ENCODE results near the gene GPR152. TPM values are rescaled to one million over a fixed set of nuclear protein-coding genes. Genes with fewer than 3 reads are reported as not detected.

GPR152 gene
- total RNA-seq, 2 donors from 2014 or later = not detected

GRCh38 chr11:67450796-67451657 lies 1.5 kb downstream of the GPR152 start:
- ATAC-seq (no peak), DNase-seq (no peak)
- intact Hi-C loops (cut with DNase I) = no loop called here

DNA sequence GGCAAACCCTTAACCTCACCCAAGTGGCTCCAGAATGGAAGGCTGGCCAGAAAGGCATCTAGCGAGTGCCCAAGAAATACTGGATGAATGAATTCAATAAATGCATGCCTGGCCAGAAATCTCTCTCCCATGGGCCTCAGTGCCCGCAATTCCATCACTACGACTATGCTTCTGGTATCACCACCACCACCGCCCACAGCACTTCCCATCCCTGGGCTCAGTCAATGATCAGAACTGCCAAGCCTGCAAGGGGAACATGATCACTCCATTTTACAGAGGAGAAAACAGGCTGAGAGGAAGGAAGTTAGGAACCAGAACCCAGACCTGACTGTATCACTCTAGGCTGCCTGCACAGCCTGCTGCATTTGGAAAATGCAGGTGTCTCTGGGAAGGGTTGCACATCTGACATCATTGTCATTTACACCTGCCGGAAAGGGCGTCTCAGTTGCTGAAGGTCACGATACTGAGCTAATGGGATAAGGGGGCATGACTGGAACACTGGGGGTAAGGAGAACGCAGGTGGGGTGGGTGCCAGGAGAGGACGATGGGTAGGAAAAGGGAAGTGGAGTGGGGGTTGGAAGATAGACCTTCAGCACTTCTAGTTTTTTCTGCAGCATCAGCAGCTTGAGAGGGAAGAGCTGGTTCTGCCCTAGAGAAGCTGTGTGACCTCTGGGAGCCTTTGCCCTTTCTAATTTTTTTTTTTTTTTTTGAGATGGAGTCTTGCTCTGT lies 3.2 kb downstream of the GPR152 start:
- peak in 1 of 2 donors; percentile 37 for ATAC-seq
- intact Hi-C loops (cut with DNase I) = no loop called here

DNA sequence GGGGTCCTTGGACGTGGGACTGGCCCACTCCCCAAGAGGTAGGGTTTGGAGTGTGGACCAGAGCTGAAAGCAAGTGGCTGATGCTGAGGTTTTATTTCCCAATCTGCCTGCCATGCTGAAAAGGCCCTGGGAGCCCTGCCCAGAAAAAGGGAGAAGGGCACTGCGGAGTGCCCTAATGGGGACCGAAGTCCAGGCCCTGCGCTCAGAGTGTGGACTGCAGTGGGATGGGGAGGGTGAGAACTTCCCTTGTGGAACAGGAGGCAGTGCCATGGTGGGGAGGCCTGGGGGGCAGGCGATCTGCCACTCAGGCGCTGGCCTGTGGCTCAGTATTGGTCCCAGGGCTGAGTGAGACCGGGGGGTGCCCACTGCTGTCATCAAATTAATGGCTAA lies 4.3 kb downstream of the GPR152 start:
- intact Hi-C loops (cut with DNase I) = no loop called here
- DNase-seq (no peak), ATAC-seq (no peak)

More for the DNA sequence above, 3.2 kb downstream of the GPR152 start:
- DNase-seq = no peak

GRCh38 chr11:67445515-67445914 lies 7.0 kb downstream of the GPR152 start:
- DNase-seq = no peak
- ATAC-seq = no peak
- intact Hi-C loops (cut with DNase I) = no loop called here

DNA sequence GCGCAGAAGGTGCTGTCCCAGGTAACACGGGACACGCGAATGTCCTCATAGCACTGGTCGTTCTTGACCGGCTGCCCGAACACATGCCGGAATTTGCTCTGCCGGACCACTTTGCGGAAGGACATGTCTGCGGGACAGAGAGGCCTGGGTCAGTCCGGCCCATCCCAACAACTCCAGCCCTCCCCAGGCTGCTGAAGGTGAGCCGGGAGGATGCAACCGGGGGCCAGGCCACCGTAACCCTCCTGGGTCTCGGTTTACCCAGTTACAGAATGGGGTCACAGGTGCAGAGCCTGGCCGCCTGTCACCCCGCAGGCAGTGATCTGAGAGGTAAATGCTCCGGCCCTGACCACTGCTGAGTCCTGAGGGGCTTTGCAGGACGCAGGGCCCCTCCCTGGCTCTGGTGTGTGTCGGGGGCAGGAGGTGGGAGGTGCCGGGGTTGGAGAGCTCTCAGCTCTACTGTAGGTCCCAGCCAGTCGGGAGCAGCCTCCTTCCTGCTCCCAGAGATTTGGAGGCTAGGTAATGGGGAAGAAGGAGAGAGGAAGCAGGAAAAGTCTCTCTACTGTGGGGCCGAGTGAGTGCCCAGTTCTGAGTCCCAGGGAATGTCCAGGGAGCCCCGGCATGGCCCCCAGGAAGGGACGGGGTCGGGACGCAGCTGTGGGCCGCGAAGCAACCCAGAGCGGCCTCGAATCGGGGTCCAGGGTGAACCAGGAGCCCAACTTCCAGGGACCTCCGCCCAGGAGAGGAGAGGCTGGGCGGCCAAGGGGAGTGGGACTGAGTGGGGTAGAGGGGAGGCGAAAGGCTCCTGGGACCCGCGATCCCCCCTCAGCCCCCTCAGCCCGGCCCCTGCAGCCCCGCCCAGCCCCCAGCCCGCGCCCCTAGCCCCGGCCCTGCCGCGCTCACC lies 9.8 kb downstream of the GPR152 start:
- intact Hi-C loops (cut with DNase I) = no loop called here

GRCh38 chr11:67441731-67442351 lies 10.7 kb downstream of the GPR152 start:
- DNase-seq = peak; percentile 38
- intact Hi-C loops (cut with DNase I) = no loop called here
- no peak for ATAC-seq

More for the DNA sequence above, 9.8 kb downstream of the GPR152 start:
- ATAC-seq (peak in 1 of 2 donors; percentile 1), DNase-seq (peak; percentile 24)

- peak; percentile 25 for DNase-seq
- intact Hi-C loops (cut with DNase I) = no loop called here
- no peak for ATAC-seq
Measured at GRCh38 chr11:67441098-67441563, 11.4 kb downstream of the GPR152 start.

- DNase-seq (peak; percentile 17), ATAC-seq (no peak)
- intact Hi-C loops (cut with DNase I) = no loop called here
Measured at GRCh38 chr11:67440229-67441097, 12.1 kb downstream of the GPR152 start.

GRCh38 chr11:67439321-67440228 lies 13.0 kb downstream of the GPR152 start:
- DNase-seq (peak; percentile 40), ATAC-seq (peak in 1 of 2 donors; percentile 1)
- intact Hi-C loops (cut with DNase I) = no loop called here

GRCh38 chr11:67438158-67438902 lies 14.2 kb downstream of the GPR152 start:
- DNase-seq (peak; percentile 34), ATAC-seq (no peak)
- intact Hi-C loops (cut with DNase I) = no loop called here

- intact Hi-C loops (cut with DNase I) = no loop called here
- DNase-seq (no peak), ATAC-seq (no peak)
Measured at GRCh38 chr11:67437809-67438157, 14.7 kb downstream of the GPR152 start.

DNA sequence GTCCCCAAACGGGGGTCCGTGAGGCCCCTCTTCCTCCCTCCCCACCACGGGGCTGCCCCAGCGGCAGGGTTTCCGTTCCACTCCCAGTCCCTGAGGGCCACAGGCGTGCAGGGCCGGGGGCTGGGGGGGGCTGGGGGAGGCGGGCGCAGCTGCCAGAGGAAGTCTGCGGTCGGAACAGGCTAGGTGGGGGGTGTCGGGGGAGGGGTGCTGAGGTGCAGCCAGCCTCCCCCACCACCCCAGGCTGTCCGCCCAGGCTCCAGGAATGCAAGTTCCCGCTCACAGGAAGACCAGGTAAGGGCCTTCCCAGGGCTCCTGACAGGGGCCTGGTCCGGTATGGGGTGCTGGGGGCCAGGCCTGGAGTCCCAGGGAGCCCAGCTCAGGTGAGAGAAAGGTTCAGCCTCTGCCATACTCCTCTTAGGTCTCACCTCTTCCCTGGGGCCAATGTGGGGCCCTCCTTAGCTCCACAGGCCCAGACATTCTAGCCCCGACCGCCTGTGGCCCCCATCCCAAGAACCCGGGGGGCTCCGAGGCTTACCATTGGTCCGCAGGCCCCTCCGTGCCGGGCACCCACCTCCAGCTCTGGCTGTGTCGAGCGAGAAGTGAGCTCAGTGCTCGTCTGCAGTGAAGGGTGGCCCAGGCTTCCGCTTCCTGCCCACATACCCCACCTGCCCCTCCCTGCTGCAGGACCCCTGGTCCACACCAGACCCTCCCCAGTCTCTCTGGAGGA lies 15.3 kb downstream of the GPR152 start, which contains the start of gene PTPRCAP:
Gene PTPRCAP (minus strand): TSS at position 601 of the 727 bp plus-strand sequence. CDS start 63 bp downstream, at position 538.
- ATAC-seq (peak; percentile 10 to 36), DNase-seq (peak; percentile 41)
- intact Hi-C loops (cut with DNase I) = no loop called here

- intact Hi-C loops (cut with DNase I) = no loop called here
- DNase-seq (peak; percentile 20), ATAC-seq (peak; percentile 1 to 18)
Measured at GRCh38 chr11:67436459-67437081, 16.0 kb downstream of the GPR152 start.

DNA sequence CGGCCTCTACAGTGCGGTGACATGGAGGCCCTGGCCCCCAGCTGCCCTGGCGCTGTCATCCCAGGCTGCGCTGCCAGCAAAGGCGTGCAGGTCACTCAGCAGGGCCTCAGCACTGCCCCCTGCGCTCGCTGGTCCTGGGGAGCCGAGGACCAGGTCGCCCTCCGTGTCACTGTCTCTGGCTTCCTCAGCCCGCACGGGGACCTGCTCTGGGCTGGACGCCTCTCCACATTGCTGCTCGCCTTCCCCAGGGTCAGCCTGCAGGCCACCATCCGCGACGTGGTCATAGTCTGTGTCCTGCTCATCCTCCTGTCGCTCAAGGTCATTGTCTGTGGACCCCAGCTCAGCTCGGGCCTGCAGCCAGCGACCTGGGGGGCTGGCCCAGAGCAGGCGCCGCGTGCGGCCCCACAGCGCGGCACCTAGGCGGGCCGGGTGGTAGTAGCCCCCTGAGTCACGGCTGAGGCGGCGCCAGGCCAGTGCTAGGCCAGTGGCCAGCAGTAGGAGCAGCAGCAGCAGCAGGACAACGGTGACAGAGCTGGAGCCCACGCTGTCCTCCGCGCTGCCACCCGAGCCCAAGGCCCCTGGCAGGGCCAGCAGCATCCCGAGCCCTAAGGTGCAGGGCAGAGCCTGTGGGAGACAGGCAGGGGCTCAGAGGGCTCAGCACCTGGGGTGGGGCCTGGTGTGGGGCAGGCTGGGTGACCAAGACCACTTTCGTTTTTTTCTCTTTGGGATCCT lies 16.6 kb downstream of the GPR152 start:
- DNase-seq = peak; percentile 18
- intact Hi-C loops (cut with DNase I) = no loop called here
- ATAC-seq = no peak

Data from left cardiac atrium (tissue), 4 donors.